Measurements from ENCODE around the gene LRGUK. TPM values are rescaled to one million over a fixed set of nuclear protein-coding genes. Genes with fewer than 3 reads are reported as not detected.

Gene LRGUK
- total RNA-seq, 1 experiment from 2014 or later = 1.5 TPM

DNA sequence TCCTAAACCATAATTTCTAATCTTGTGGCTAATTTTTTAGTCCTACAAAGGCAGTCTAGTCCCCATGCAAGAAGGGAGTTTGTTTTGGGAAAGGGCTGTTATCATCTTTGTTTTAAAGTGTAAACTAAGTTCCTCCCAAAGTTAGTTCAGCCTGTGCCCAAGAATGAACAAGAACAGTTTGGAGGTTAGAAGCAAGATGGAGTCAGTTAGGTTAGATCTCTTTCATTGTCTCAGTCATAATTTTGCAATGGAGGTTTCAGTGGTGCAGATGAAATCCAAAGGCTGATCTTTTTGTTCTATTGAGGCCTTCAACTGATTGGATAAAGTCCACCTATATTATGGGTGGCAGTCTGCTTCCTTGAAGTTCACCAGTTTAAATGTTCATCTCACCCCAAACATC lies 68.1 kb downstream of the LRGUK start:
- Histone ChIP-seq H4K8ac (replicated peaks; ENCODE audit: insufficient read length, low read depth, low read length) (no peak overlapping the region), H3K56ac (ENCODE audit: insufficient read length, low read depth, low read length) (no peak overlapping the region), H3K18ac (ENCODE audit: insufficient read length, low read depth, low read length) (no peak overlapping the region), H3K27ac (ENCODE audit: insufficient read length, low read depth, low read length) (no peak overlapping the region), H2BK5ac (ENCODE audit: insufficient read length, low read length) (no peak overlapping the region), H4K20me1 (ENCODE audit: control insufficient read depth, insufficient read depth, insufficient read length) (no peaks in the 10 kb centered on the region), H2BK15ac (ENCODE audit: low read depth, low read length) (no peak overlapping the region), H3K9ac (ENCODE audit: extremely low read depth, insufficient read length, low read length) (no peak overlapping the region), H3K4ac (ENCODE audit: low read depth, low read length) (no peak overlapping the region), H3K79me2 (ENCODE audit: insufficient read depth, low read length) (no peaks in the 10 kb centered on the region), H4K91ac (ENCODE audit: insufficient read length, low read depth, low read length) (no peak overlapping the region), H3K23me2 (ENCODE audit: insufficient read length, low read depth, low read length, poor library complexity, severe bottlenecking) (no peaks in the 10 kb centered on the region), H2AK5ac (ENCODE audit: insufficient read length, low read length) (no peak overlapping the region), H2BK20ac (ENCODE audit: low read depth, low read length, poor library complexity, severe bottlenecking) (no peak overlapping the region), H4K5ac (ENCODE audit: insufficient read length, low read depth, low read length) (no peak overlapping the region), H2BK12ac (ENCODE audit: insufficient read length, low read depth, low read length) (no peak overlapping the region), H3K27me3 (ENCODE audit: insufficient read depth, low read length) (no peaks in the 10 kb centered on the region), H3T11ph (ENCODE audit: low read length) (no peak overlapping the region), H2AFZ (ENCODE audit: low read length) (no peak overlapping the region), H3K4me1 (ENCODE audit: insufficient read depth, low read length) (no peaks in the 10 kb centered on the region; the same call in 1 of the 2 replicates), H3K14ac (ENCODE audit: insufficient read depth, low read length) (no peak overlapping the region), H3K4me2 (ENCODE audit: insufficient read depth, insufficient read length, low read length) (no peak overlapping the region), H3K9me3 (ENCODE audit: control insufficient read depth, low read depth, low read length) (no peaks in the 10 kb centered on the region), H2BK120ac (ENCODE audit: low read depth, low read length, poor library complexity, severe bottlenecking) (no peak overlapping the region), H3K79me1 (ENCODE audit: insufficient read depth, low read depth, low read length, poor library complexity, severe bottlenecking) (no peaks in the 10 kb centered on the region), H3K23ac (ENCODE audit: insufficient read length, low read depth, low read length) (no peak overlapping the region)
- no peaks in the 10 kb centered on the region for H3K27me3 Mint-ChIP-seq (ENCODE audit: low read depth)
- TF ChIP-seq, protein P1, sequence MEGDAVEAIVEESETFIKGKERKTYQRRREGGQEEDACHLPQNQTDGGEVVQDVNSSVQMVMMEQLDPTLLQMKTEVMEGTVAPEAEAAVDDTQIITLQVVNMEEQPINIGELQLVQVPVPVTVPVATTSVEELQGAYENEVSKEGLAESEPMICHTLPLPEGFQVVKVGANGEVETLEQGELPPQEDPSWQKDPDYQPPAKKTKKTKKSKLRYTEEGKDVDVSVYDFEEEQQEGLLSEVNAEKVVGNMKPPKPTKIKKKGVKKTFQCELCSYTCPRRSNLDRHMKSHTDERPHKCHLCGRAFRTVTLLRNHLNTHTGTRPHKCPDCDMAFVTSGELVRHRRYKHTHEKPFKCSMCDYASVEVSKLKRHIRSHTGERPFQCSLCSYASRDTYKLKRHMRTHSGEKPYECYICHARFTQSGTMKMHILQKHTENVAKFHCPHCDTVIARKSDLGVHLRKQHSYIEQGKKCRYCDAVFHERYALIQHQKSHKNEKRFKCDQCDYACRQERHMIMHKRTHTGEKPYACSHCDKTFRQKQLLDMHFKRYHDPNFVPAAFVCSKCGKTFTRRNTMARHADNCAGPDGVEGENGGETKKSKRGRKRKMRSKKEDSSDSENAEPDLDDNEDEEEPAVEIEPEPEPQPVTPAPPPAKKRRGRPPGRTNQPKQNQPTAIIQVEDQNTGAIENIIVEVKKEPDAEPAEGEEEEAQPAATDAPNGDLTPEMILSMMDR (conservative IDR thresholded peaks at IDR 0.05) = no peak
- H3K36me3 Mint-ChIP-seq (ENCODE audit: insufficient read depth in 1 of 3, low read depth in 3 of 3) = no peaks in the 10 kb centered on the region; a peak in 1 of 7 replicates
- no peak overlapping the region for H3K27ac Mint-ChIP-seq
- H3K9me3 Mint-ChIP-seq = peaks cover 0 to 3% of the 10 kb centered on the region in 2 experiments; a peak in 1 of 5 replicates
- peaks cover 16% of the 10 kb centered on the region in 2 experiments for H3K4me1 Mint-ChIP-seq
- H3K4me3 Mint-ChIP-seq = no peak overlapping the region
- no peak for DNase-seq
